ENCODE data around the gene LYG2.
"Not testable (repeated sequence)": the region's sequence is repeated elsewhere in the genome, so short reads cannot be mapped to it uniquely, and the experiment has no call there.

The LYG2 gene

GRCh38 chr2:99255491-99256318 is at the start of gene LYG2:
TSS of gene LYG2 (minus strand) at chr2:99255666. CDS start at chr2:99254260, 1,406 bp downstream.
- DNase-seq = no peak

DNA sequence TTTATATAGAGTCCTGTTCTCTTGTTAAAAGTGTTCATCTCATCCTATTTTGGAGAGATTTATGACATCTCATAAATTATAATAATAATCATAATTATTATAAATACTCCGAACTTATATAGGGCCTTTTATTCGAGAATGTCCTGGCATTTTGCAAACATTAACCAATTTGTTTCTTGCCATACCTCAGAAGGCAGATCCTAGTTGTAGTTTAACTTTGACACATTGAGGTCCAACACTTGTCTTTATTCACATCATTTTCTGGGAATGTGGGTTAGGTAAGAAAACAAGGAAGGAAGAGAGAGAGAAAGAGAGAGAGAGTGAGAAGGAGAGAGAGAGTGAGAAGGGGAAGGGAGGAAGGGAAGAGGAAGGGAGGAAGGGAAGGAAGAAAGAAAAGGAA is 45.6 kb upstream of the LYG2 start, which contains the start of gene LYG1:
Gene LYG1 (minus strand): TSS at position 101 of the 400 bp plus-strand sequence. CDS start 5,527 bp downstream, outside the sequence.
- DNase-seq = not testable (repeated sequence)

- DNase-seq = no peak
These were observed 44.1 kb upstream of the LYG2 start for GRCh38 chr2:99299580-99299979.

GRCh38 chr2:99297994-99298393 is 42.5 kb upstream of the LYG2 start:
- DNase-seq = no peak

GRCh38 chr2:99285526-99285925 is 30.1 kb upstream of the LYG2 start:
- DNase-seq = no peak

DNA sequence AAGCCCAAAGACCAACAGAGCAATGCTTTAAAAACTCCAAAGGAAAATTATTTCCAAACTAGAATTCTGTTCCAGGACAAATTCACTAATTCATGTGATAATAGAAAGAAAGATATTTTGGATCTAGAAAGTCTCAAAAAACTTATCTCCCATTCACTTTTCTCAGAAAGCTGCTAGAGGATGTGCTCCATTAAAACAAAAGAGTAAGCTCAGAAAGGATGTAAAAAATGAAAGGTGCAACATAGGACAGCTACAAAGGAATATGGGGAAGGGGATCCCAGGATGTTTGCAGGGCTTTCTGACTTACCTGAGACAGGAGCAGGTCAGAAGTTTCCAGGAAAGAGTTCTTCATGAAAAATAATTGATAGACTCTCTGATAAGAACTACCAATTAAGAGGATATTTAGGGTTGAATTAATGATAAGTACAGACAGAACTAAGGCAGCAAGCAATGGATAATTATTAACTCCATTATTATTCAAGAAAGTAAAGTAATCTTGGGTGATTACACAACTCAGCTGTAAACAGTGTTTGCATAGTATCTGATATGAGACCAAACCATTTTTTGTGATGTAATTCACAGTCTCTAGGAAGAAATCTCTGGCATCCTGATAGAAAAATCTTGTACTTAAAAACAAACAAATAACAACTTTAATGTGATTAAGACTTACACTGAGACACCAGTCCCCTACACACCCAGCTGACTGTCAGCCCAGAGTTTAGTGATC is 24.7 kb upstream of the LYG2 start:
- DNase-seq = no peak

- DNase-seq = no peak
These were observed 23.4 kb upstream of the LYG2 start for GRCh38 chr2:99278793-99279291.

DNA sequence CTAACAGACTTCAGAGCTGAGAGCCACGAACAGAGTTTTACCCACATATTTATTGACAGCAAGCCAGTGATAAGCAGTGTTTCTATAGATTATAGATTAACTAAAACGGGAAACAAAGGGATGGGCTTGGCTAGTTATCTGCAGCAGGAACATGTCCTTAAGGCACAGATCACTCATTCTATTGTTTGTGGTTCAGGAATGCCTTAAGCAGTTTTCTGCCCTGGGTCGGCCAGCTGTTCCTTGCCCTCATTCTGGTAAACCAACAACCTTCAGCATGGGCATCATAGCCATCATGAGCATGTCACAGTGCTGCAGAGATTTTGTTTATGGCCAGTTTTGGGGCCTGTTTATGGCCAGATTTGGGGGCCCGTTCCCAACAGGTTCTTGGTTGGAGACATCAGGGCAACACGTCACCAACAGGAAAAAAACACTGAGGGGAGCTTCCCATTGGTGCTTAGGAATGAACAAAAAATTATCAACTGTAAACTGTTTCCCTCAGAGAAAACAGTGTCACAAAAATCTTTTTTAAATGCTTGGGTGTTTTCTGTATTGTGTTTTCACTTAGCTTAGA is 22.8 kb upstream of the LYG2 start:
- DNase-seq = not testable (repeated sequence)

GRCh38 chr2:99275882-99276281 is 20.4 kb upstream of the LYG2 start:
- no peak for DNase-seq

DNA sequence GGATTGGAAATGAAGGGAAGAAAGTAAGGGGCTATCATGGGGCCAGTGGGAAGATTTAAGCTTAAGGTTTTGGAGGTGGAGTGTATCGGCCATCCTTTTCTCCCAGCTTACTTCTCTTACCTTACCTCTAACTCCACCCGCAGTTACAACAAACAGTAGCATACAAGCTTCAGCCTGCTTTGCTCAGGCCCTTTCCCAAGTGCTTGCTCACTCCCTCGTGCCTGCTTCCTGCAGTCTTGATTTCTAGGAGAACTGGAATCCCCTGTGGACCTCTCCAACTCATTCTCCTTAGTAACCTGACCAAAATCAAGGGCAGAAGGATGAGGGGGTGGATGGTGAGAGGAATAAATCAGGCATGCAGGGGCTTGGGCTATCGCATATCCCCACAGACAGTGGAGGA is 5.8 kb upstream of the LYG2 start:
- no peak for DNase-seq

- no peak for DNase-seq
These were observed 4.7 kb upstream of the LYG2 start for GRCh38 chr2:99260184-99260583.

DNA sequence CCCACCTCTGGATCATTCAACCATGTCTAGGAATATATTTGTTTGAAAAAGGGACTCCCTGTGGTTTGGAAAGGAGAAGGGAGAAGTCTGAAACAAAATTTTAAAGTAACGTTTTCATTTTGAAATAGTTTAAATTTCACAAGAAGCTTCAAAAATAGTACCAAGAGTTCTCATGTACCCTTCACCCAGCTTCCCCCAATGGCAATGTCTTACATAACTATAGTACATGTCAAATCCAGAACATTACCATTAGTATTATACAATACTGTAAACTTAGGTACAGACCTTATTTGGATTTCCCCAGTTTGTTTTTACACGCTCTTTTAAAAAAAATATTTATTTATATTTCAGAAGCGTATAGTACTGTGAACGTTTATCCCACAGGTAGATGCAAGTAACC is 4.0 kb upstream of the LYG2 start:
- DNase-seq = no peak

DNA sequence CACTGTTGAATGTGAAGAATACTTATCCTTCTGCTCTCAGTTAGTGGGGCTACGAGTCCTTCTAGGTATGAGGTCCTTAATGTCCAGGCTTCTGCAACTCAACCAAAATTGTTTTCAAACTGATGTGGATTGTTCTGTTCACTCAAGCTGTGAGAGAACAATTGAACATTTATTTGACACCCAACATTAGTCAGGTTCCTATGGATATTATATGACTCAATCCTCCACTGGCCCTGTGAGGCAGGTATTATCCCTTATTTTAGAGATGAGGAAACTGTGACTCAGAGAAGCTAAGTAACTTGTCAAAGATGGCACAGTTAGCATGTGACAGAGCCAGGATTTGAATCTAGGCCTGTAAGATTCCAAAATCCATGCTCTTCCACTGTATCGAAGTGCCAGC is 1.2 kb upstream of the LYG2 start:
- no peak for DNase-seq

DNA sequence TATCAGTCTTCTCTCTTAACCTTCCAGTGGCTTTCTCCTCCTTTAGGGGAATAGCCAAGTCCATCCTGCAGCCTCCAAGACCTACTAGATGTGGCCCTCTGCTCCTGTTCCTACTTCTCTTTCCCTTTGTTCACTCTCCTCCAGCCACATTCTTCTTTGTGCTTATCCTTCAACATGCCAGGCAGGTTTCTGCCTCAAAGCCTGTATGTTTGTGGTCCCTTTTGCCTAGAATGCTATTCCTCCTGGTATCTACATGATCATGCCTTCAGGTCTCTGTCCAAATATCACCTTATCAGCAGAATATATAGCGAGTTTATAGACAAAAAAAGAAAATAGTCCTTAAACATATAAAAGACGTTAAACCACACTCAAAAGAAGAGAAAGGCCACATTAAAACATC is 5.5 kb downstream of the LYG2 start:
- no peak for DNase-seq

- no peak for DNase-seq
These were observed 13.3 kb downstream of the LYG2 start for GRCh38 chr2:99242151-99242550.

- no peak for DNase-seq
These were observed 15.0 kb downstream of the LYG2 start for GRCh38 chr2:99240431-99240830.

DNA sequence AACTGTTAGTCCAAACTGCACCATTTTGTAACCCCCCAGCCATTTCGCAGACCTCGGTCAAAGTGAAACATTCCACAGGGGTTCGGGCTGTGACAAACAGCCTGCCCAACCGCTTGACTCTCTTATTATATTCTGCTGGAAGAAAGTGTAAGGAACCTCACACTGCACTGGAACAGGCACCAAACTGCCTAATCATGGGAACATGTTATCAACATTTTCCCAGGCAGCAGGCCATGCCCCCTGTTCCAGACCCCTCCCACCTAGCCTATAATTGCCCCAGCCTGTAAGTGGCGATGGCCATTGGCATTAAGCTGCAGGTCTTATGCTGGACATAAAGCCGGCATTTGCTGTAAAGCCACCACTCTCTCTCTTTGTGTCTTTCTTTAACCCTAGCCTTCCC is 16.9 kb downstream of the LYG2 start:
- DNase-seq = no peak

DNA sequence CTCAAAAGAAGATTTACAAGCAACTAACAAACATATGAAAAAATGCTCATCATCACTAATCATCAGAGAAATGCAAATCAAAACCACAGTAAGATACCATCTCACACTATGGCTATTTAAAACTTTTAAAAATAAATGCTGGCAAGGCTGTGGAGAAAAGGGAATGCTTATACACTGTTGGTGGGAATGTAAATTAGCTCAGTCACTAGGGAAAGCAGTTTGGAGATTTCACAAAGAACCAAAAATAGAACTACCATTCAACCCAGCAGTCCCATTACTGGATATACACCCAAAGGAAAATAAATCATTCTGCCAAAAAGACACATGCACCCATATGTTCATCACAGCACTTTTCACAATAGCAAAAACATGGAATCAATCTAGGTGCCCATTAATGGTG is 22.3 kb downstream of the LYG2 start:
- not testable (repeated sequence) for DNase-seq

- no peak for DNase-seq
These were observed 37.5 kb downstream of the LYG2 start for GRCh38 chr2:99217929-99218501.

DNA sequence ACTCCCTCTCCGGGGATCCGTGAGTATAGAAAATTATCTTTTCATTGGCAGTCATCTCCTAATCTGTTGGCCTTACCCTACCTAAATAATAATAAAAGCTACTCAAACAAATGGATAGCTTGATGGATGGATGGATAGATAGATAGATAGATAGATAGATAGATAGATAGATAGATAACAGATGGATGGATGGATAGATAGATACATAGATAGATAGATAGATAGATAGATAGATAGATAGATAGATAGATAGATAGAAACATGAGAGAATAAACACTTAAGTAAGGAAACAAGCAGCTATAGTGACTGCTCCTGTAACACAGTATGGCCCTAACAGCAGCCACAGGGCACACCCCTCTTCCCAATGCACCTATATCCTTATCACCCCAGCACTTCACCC is 39.4 kb downstream of the LYG2 start:
- no peak for DNase-seq

DNA sequence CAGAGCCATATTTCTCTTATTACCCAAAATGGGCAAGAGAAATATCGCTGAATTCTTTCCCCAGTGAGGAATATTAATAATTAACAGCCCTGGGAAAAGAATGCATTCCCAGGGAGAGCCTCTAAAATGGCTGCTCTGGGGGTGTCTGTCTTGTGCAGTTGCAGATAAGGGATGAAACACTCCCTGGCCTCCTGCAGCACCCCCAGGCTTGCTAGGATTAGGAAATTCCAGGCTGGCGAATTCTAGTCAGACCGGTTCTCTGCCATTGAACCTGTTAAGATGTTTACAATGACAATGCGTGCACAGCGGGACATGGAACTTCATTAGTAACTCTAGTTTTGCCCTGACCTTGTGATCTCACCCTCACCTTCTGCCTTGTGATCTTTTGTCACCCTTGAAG is 50.0 kb downstream of the LYG2 start:
- DNase-seq = no peak

- no peak for DNase-seq
These were observed 53.3 kb downstream of the LYG2 start for GRCh38 chr2:99201959-99202678.
